ENCODE data around the gene RAB40C.

DNA sequence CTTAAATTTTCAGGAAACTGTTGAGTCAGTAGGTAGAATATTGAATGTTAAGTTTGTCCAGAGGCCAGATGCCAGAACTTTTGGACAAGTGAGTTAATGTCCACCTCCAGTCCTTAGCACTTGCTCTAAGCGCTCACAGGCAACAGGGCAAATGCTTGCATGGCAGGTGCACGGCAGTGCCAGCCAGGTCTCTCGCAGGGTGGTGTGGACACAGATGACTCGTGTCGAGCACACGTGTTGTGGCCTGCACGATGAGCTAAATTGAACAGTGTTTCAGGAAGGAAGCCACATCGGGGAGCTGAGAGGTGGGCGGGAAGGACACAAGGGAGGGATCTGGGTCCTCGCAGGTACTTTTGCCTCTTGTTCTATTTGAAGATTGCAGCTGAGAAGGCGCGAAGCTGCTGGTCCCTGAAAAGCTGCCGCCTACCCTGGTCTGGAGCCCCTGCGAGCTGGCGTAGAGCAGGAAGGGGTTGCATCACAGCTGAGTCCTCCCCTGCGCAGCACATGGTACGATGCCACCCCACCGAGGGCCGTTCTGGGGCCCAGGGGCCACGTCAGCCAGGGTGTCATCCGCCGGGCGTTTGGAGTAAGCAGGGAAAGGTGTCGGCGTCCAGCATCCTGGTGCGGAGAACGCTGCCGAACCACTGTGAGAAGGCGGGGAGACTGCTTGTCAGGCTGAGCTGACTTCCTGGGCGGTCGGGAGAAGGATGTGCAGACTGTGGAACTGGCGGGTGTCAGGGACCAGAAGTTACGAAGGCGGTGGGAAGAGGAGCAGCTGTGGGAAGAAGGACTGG is 6.3 kb downstream of the RAB40C start:
- TF ChIP-seq, protein P1, sequence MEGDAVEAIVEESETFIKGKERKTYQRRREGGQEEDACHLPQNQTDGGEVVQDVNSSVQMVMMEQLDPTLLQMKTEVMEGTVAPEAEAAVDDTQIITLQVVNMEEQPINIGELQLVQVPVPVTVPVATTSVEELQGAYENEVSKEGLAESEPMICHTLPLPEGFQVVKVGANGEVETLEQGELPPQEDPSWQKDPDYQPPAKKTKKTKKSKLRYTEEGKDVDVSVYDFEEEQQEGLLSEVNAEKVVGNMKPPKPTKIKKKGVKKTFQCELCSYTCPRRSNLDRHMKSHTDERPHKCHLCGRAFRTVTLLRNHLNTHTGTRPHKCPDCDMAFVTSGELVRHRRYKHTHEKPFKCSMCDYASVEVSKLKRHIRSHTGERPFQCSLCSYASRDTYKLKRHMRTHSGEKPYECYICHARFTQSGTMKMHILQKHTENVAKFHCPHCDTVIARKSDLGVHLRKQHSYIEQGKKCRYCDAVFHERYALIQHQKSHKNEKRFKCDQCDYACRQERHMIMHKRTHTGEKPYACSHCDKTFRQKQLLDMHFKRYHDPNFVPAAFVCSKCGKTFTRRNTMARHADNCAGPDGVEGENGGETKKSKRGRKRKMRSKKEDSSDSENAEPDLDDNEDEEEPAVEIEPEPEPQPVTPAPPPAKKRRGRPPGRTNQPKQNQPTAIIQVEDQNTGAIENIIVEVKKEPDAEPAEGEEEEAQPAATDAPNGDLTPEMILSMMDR (IDR thresholded peaks at IDR 0.05): no peak
- TF ChIP-seq EZH2 (IDR thresholded peaks at IDR 0.05; ENCODE audit: borderline replicate concordance, insufficient read depth, low read depth, low read length, poor library complexity, severe bottlenecking): no peak

Measured in B cell (primary cell).